D721Med (cell line): ENCODE measurements around the gene ZIK1.

ENCODE experiments used
- DNase-seq: peaks from one replicate; pipeline ENCODE4 v3.0.0; 2011; ENCODE audit warnings: low spot score; ENCODE audit not compliant: insufficient read length
- FAIRE-seq: peaks from 2 replicates; lab custom pipeline; 2011; peaks lifted over from hg19 to GRCh38; lab: Jason Lieb, UNC
- CTCF ChIP-seq: IDR thresholded peaks from 2 replicates; pipeline ENCODE4 v1.5.1; 2012; ENCODE audit warnings: mild to moderate bottlenecking, control low read depth; ENCODE audit not compliant: insufficient read depth; ENCODE audit errors: missing control alignments

ZIK1 gene

DNA sequence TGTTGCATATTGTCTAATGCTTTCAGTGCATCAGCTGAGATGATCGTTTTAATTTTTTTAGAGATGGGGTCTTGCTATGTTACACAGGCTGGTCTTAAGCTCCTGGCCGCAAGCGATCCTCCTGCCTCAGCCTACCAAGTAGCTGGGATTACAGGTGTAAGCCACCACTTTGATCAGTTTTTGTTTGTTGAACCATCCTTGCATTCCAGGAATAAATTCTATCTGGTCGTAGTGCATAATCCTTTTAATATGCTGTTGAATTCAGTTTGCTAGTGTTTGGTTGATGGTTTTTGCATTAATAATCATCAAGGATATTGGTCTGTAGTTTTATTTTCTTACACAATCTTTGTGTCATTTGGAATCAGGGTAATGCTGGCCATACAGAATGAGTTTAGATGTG, 53.4 kb downstream of the ZIK1 start:
- FAIRE-seq: no peak
- no peak for DNase-seq
- no peak for TF ChIP-seq CTCF

DNA sequence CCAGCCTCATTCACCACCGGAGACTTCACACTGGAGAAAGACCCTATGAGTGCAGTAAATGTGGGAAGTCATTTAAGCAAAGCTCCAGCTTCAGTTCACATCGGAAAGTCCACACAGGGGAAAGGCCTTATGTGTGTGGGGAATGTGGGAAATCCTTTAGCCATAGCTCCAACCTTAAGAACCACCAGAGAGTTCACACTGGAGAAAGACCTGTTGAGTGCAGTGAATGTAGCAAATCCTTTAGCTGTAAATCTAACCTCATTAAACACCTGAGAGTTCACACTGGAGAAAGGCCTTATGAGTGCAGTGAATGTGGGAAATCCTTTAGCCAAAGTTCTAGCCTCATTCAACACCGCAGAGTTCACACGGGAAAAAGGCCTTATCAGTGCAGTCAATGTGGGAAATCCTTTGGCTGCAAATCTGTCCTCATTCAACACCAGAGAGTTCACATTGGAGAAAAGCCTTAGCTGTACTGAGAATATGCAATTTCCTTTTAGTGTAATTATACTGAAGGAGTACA, 57.8 kb downstream of the ZIK1 start:
- no peak for FAIRE-seq
- TF ChIP-seq CTCF: no peak
- no peak for DNase-seq

- TF ChIP-seq CTCF: no peak
- DNase-seq: no peak
- FAIRE-seq: no peak
These were observed 58.6 kb downstream of the ZIK1 start for GRCh38 chr19:57642396-57643046.
